Measurements from ENCODE around the gene GALNTL6. TPM values are rescaled to one million over a fixed set of nuclear protein-coding genes. Genes with fewer than 3 reads are reported as not detected.

The GALNTL6 gene
- total RNA-seq, 1 experiment from 2014 or later, result not detected

GRCh38 chr4:171857302-171858012 lies 44.3 kb downstream of the GALNTL6 start (continued):
- TF ChIP-seq ZBTB33 (IDR thresholded peaks at IDR 0.05; ENCODE audit: extremely low read depth, insufficient replicate concordance, low read length), result no peak

GRCh38 chr4:171875291-171875690 lies 62.1 kb downstream of the GALNTL6 start:
- ATAC-seq (no peak), DNase-seq (ENCODE audit: low read depth, low spot score) (no peak)
- no peaks in the 10 kb centered on the region for H3K27me3 ChIP-seq (ENCODE audit: insufficient read depth, low read length)
- no peak overlapping the region for H2AFZ ChIP-seq (ENCODE audit: low read depth, low read length, poor library complexity, severe bottlenecking)
- ChIA-PET RAD21 (ENCODE audit: low non-redundant PET in 1 of 2, low total read pairs in 2 of 2, uncharacterized antibody in 2 of 2, unreplicated experiment in 2 of 2) (no interaction called here), POLR2A (no interaction called here), CTCF (no interaction called here)
- no peak overlapping the region for H3K4me3 ChIP-seq (replicated peaks in 1 of 2; ENCODE audit: low read depth in 1 of 2, low read length in 2 of 2)
- H3K27ac ChIP-seq (ENCODE audit: low read depth, low read length), result no peak overlapping the region
- TF ChIP-seq REST (IDR thresholded peaks at IDR 0.05; ENCODE audit: low read depth), result no peak
- no peak for TF ChIP-seq CBX3 (IDR thresholded peaks at IDR 0.05; ENCODE audit: low read depth)
- no peak for TF ChIP-seq EGR1 (IDR thresholded peaks at IDR 0.05; ENCODE audit: low read depth)
- no peak for TF ChIP-seq ZFX (IDR thresholded peaks at IDR 0.05)
- no peak for TF ChIP-seq ELF1 (IDR thresholded peaks at IDR 0.05; ENCODE audit: borderline replicate concordance, low read depth)
- TF ChIP-seq ATF3 (IDR thresholded peaks at IDR 0.05), result no peak
- TF ChIP-seq CEBPB (IDR thresholded peaks at IDR 0.05; ENCODE audit: low read depth), result no peak
- TF ChIP-seq JUND (IDR thresholded peaks at IDR 0.05), result no peak
- no peak for TF ChIP-seq ZBTB33 (IDR thresholded peaks at IDR 0.05; ENCODE audit: extremely low read depth, insufficient replicate concordance, low read length)
- no peak for TF ChIP-seq SRF (IDR thresholded peaks at IDR 0.05; ENCODE audit: low read depth)
- no peak for TF ChIP-seq SIN3A (IDR thresholded peaks at IDR 0.05; ENCODE audit: low read depth)
- no peak for TF ChIP-seq POLR2A (IDR thresholded peaks at IDR 0.05; ENCODE audit: borderline replicate concordance, extremely low read depth, insufficient read depth, insufficient read length)
- TF ChIP-seq EZH2 (IDR thresholded peaks at IDR 0.05), result no peak
- TF ChIP-seq POLR2AphosphoS5 (IDR thresholded peaks at IDR 0.05; ENCODE audit: low read depth, low read length), result no peak
- peaks cover 0 to 8% of the 10 kb centered on the region in 2 experiments; a peak in 2 of 4 replicates for H3K4me1 ChIP-seq (ENCODE audit: control insufficient read depth in 1 of 2, insufficient read depth in 2 of 2, low read length in 2 of 2)
- no peaks in the 10 kb centered on the region for H4K20me1 ChIP-seq (ENCODE audit: insufficient read depth)
- no peaks in the 10 kb centered on the region for H3K9me2 ChIP-seq (ENCODE audit: insufficient read depth)
- no peaks in the 10 kb centered on the region for H3K9me3 ChIP-seq (ENCODE audit: control insufficient read depth in 1 of 2, insufficient read depth in 1 of 2, low read depth in 1 of 2, low read length in 2 of 2)
- H3K79me2 ChIP-seq (ENCODE audit: insufficient read depth, low read length), result no peaks in the 10 kb centered on the region
- no TSS peak for BruUV-seq (replicated peaks)
- H3K4me2 ChIP-seq (ENCODE audit: low read length), result no peak overlapping the region
- intact Hi-C loops (cut with micrococcal nuclease), result no loop called here
- no peak overlapping the region for H3K9ac ChIP-seq (ENCODE audit: low read length)
- H3K36me3 ChIP-seq (ENCODE audit: control insufficient read depth in 1 of 2, insufficient read depth in 2 of 2, low read length in 2 of 2), result no peaks in the 10 kb centered on the region
